ENCODE results near the gene CAP2.

The CAP2 gene

DNA sequence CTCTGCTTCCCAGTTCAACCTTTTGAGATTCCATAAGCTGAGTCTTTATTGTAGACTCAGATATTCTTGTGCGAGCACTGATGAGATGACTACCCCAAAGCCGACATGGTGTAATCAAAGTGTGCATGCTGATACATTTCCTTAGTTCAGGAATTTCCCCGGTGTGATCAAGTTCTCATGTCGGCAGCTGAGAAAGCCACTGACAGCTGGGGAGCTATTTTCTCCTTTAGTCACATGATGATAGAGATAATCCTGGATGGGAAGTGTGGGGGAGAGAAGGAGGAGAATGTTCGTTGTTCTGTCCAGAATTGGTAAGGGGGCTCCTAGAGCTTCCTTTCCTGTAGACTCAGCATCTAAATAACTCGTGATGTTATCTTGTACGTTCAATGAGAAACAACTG, 7.7 kb upstream of the CAP2 start:
- no peak overlapping the region for H3K4me3 ChIP-seq (ENCODE audit: low read length)
- TF ChIP-seq, protein P1, sequence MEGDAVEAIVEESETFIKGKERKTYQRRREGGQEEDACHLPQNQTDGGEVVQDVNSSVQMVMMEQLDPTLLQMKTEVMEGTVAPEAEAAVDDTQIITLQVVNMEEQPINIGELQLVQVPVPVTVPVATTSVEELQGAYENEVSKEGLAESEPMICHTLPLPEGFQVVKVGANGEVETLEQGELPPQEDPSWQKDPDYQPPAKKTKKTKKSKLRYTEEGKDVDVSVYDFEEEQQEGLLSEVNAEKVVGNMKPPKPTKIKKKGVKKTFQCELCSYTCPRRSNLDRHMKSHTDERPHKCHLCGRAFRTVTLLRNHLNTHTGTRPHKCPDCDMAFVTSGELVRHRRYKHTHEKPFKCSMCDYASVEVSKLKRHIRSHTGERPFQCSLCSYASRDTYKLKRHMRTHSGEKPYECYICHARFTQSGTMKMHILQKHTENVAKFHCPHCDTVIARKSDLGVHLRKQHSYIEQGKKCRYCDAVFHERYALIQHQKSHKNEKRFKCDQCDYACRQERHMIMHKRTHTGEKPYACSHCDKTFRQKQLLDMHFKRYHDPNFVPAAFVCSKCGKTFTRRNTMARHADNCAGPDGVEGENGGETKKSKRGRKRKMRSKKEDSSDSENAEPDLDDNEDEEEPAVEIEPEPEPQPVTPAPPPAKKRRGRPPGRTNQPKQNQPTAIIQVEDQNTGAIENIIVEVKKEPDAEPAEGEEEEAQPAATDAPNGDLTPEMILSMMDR (conservative IDR thresholded peaks at IDR 0.05; ENCODE audit: low read length) = no peak
- peak; percentile 42 for DNase-seq (ENCODE audit: low read depth)

DNA sequence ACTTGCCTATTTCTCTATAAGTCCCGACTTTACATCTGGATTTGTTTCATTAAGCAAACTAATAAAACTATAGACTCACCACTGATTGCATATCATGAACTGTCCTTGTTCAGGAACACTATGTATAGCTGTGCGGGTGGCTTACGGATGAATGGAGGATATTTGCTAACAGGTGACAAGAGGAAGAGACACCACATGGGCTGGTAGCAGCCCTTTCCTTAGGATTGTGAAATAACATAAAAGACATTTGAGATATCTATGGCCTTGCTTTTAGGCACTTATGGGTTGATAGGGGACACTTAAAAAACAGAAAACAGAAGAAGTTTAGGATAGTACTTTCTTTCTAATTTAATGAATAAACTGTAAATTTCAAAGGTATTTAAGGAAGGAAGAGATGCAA, 5.0 kb upstream of the CAP2 start:
- H3K4me3 ChIP-seq (ENCODE audit: low read length) = no peak overlapping the region
- TF ChIP-seq, protein P1 (conservative IDR thresholded peaks at IDR 0.05; ENCODE audit: low read length) = no peak
- no peak for DNase-seq (ENCODE audit: low read depth)

DNA sequence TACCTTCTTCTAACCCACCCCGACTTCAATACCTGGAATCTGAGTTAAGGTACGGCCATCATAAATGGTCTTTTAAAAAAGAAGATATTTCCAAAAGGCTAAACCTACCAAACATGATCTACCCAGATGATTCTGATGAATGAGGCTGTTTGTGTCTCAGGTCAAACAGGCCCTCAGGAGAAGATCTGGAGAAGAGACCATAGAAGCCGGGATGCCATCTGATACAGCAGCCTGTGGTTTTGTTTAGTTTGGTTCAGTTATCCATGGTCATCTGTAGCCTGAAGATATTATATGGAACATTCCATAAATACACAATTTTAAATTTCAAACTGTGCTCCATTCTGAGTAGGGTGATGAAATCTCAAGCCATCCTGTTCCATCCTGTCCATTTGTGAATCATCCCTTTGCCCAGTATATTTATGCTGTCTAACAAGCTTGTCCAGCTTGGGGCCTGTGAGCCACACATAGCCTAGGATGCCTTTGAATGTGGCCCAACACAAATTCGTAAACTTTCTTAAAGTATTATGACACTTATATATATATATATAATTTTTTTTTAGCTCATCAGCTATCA, 4.0 kb upstream of the CAP2 start:
- TF ChIP-seq, protein P1 (conservative IDR thresholded peaks at IDR 0.05; ENCODE audit: low read length) = no peak
- DNase-seq (ENCODE audit: low read depth) = peak; percentile 79
- no peak overlapping the region for H3K4me3 ChIP-seq (ENCODE audit: low read length)

DNA sequence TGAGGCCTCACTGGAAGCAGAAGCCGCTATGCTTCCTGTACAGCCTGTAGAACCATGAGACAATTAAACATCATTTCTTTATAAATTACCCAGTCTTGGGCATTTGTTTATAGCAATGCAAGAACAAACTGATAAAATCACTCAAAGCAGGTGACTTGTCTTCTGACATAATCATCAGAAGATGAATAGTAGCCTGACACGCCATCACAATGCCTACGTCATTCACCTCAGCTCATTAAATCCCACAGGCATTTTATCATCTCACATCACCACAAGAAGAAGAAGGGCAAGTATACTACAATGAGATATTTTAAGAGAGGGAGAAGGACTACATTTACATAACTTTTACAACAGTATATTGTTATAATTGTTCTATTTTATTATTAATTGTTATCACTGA, 3.1 kb upstream of the CAP2 start:
- TF ChIP-seq, protein P1 (conservative IDR thresholded peaks at IDR 0.05; ENCODE audit: low read length) = no peak
- no peak for DNase-seq (ENCODE audit: low read depth)
- H3K4me3 ChIP-seq (ENCODE audit: low read length) = no peak overlapping the region

DNA sequence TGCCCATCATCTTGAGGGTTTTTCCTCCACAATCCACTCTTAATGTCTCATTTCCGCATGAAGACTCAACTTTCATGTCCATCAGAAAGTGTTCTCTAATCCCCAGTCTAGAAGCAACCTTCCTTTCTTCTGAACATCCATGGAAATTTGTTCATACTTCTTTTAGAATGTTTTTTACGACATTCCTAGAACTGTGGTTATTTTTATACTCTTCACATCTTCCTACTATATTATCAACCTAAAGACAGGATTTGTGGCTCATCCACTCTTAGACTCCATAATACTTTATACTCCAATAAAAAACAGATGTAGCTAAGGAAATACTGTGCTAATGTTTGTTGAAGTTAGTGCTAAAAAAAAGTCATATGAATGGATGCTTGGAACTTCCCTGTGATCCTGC, 1.4 kb upstream of the CAP2 start:
- TF ChIP-seq, protein P1 (conservative IDR thresholded peaks at IDR 0.05; ENCODE audit: low read length) = no peak
- DNase-seq (ENCODE audit: low read depth) = no peak
- no peak overlapping the region for H3K4me3 ChIP-seq (ENCODE audit: low read length)

DNA sequence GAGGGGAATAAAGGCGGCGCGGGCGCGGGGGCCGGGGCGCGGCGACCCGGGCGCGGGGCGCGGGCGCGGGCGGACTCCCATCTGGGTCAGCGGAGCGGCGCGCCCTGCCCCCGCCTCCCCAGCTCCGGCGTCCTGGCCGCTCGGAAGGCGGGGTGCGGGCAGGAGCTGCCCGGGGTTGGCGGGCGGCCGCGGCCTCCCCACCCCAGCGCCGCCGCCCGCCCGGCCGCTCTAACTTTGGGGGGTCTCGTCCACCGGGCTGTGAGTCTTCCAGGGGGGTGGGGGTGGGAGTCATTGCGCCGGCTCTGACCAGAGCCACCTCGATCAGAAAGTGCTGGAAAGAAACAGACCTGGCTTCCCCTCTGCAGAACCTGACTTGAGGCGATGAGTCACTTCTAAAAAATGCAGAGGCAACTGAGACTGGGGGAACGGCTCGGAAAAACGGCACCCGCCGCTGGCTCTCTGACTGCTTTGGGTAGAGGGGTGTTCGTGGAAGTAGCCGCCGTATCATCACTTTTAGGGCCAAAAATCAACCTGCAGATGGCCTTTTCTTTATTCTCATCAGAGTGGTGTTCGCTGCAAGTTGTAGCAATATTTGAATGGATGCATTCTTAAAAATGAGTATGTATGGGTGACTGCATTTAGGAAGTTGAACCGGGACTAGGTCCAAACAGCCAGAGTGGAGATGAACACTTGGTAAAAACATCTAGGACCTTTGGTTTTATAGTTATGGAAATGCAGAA, 667 bp downstream of the CAP2 start:
- peak overlapping the region; percentile 72 for H3K4me3 ChIP-seq (ENCODE audit: low read length)
- TF ChIP-seq, protein P1 (conservative IDR thresholded peaks at IDR 0.05; ENCODE audit: low read length) = no peak
- DNase-seq (ENCODE audit: low read depth) = peak; percentile 80

DNA sequence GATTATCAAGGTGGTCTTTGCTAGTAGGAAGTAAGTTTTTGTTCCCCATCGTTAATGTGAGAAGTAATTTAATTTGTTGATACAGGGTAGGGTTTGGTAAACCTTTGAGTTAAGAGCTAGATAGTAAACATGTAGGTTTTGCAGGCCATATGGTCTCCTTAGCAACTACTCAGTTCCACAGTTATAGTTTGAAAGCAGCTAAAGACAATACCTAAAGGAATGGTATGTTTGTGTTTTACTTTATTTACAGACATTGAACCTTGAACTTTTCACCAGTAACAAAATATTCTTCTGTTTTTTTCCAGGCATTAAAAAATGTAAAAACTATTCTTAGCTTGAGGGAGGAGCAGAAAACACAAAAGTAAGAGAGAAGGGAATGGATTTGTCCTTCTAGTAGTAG, 1.7 kb downstream of the CAP2 start:
- DNase-seq (ENCODE audit: low read depth) = no peak
- TF ChIP-seq, protein P1 (conservative IDR thresholded peaks at IDR 0.05; ENCODE audit: low read length) = no peak
- no peak overlapping the region for H3K4me3 ChIP-seq (ENCODE audit: low read length)

Data from AG10803 (cell line).